LNCaP clone FGC (cell line): ENCODE data around the gene PALB2.

ENCODE experiments used
- DNase-seq: peaks from one replicate; pipeline ENCODE4 v3.0.0-alpha.2; 2011; ENCODE audit warnings: low read depth
- H3K4me3 ChIP-seq: 2 replicates; pipeline ENCODE4 v1.5.1; 2011; ENCODE audit warnings: mild to moderate bottlenecking, low read depth, low read length, control low read depth
- CTCF ChIP-seq: IDR thresholded peaks from 2 replicates; pipeline ENCODE4 v1.5.1; 2012; ENCODE audit warnings: mild to moderate bottlenecking; ENCODE audit not compliant: control insufficient read depth, insufficient read depth; ENCODE audit errors: extremely low read depth

Gene PALB2

GRCh38 chr16:23668225-23668624, 27.1 kb upstream of the PALB2 start:
- no peak for DNase-seq
- no peak for TF ChIP-seq CTCF
- no peak overlapping the region for H3K4me3 ChIP-seq

- no peak for DNase-seq
- TF ChIP-seq CTCF: no peak
- H3K4me3 ChIP-seq: no peak overlapping the region
These were observed 26.2 kb upstream of the PALB2 start for GRCh38 chr16:23667355-23667659.

- no peak for TF ChIP-seq CTCF
- no peak for DNase-seq
- H3K4me3 ChIP-seq: no peak overlapping the region
These were observed 25.7 kb upstream of the PALB2 start for GRCh38 chr16:23666571-23667354.

GRCh38 chr16:23663918-23664317, 22.8 kb upstream of the PALB2 start:
- no peak overlapping the region for H3K4me3 ChIP-seq
- TF ChIP-seq CTCF: no peak
- DNase-seq: no peak

GRCh38 chr16:23651943-23652468, 10.9 kb upstream of the PALB2 start:
- TF ChIP-seq CTCF: no peak
- DNase-seq: no peak
- H3K4me3 ChIP-seq: no peak overlapping the region

- TF ChIP-seq CTCF: no peak
- H3K4me3 ChIP-seq: no peak overlapping the region
- DNase-seq: no peak
These were observed 9.7 kb upstream of the PALB2 start for GRCh38 chr16:23650674-23651416.
